ENCODE data around the gene PGA5.

DNA sequence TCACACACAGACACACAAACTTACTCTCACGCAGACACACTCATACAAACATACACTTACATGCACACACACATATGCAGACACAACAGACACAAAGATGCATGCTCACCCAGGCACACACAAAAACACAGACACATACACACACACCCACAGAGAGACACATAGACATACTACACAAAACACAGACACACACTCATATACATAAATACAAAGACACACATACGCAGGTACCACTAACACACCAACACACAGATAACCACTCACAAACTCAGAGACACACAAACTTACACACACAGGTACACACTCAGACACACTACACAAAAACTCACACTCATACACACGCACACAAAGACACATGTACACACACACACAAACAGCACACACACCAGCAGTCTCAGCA, 31.8 kb downstream of the PGA5 start:
- no peak for TF ChIP-seq EP300 (IDR thresholded peaks at IDR 0.05; ENCODE audit: borderline replicate concordance)
- no peak for TF ChIP-seq RAD21 (IDR thresholded peaks at IDR 0.05; ENCODE audit: low read depth)
- TF ChIP-seq FOXM1 (IDR thresholded peaks at IDR 0.05; ENCODE audit: borderline replicate concordance, low read depth): no peak
- no peak for TF ChIP-seq NFIC (IDR thresholded peaks at IDR 0.05)
- TF ChIP-seq TCF12 (IDR thresholded peaks at IDR 0.05; ENCODE audit: low read depth): no peak
- TF ChIP-seq CEBPB (IDR thresholded peaks at IDR 0.05): no peak
- TF ChIP-seq, protein P1, sequence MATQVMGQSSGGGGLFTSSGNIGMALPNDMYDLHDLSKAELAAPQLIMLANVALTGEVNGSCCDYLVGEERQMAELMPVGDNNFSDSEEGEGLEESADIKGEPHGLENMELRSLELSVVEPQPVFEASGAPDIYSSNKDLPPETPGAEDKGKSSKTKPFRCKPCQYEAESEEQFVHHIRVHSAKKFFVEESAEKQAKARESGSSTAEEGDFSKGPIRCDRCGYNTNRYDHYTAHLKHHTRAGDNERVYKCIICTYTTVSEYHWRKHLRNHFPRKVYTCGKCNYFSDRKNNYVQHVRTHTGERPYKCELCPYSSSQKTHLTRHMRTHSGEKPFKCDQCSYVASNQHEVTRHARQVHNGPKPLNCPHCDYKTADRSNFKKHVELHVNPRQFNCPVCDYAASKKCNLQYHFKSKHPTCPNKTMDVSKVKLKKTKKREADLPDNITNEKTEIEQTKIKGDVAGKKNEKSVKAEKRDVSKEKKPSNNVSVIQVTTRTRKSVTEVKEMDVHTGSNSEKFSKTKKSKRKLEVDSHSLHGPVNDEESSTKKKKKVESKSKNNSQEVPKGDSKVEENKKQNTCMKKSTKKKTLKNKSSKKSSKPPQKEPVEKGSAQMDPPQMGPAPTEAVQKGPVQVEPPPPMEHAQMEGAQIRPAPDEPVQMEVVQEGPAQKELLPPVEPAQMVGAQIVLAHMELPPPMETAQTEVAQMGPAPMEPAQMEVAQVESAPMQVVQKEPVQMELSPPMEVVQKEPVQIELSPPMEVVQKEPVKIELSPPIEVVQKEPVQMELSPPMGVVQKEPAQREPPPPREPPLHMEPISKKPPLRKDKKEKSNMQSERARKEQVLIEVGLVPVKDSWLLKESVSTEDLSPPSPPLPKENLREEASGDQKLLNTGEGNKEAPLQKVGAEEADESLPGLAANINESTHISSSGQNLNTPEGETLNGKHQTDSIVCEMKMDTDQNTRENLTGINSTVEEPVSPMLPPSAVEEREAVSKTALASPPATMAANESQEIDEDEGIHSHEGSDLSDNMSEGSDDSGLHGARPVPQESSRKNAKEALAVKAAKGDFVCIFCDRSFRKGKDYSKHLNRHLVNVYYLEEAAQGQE (IDR thresholded peaks at IDR 0.05; ENCODE audit: low read depth): no peak
- TF ChIP-seq, protein P2, sequence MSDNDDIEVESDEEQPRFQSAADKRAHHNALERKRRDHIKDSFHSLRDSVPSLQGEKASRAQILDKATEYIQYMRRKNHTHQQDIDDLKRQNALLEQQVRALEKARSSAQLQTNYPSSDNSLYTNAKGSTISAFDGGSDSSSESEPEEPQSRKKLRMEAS (IDR thresholded peaks at IDR 0.05): no peak
- TF ChIP-seq TAF1 (IDR thresholded peaks at IDR 0.05; ENCODE audit: low read depth): no peak

Data from Ishikawa (cell line).